Ascending aorta (tissue), 2 donors: Measurements from ENCODE around the gene CNGA2. TPM values are rescaled to one million over a fixed set of nuclear protein-coding genes. Genes with fewer than 3 reads are reported as not detected.

Experiments
- DNase-seq, 2 donors: peaks; one replicate each; pipeline ENCODE4 v3.0.0-alpha.2; 2019; ENCODE audit warnings: low spot score in 2 of 2
- H3K27ac ChIP-seq, 2 donors: fragments of 200-600 bp; sonication (generic); one replicate each; pipeline ENCODE4 v1.5.1; 2016 to 2017; ENCODE audit warnings: mild to moderate bottlenecking in 1 of 2
- H3K27me3 ChIP-seq: fragments of 200-600 bp; sonication (generic); one replicate; pipeline ENCODE4 v1.5.1; 2017
- H3K36me3 ChIP-seq, 2 donors: fragments of 200-600 bp; sonication (generic); one replicate each; pipeline ENCODE4 v1.5.1; 2016
- H3K4me1 ChIP-seq, 2 donors: fragments of 200-600 bp; sonication (generic); one replicate each; pipeline ENCODE4 v1.5.1; 2016 to 2017; ENCODE audit warnings: mild to moderate bottlenecking in 1 of 2
- H3K4me3 ChIP-seq, 2 donors: fragments of 200-600 bp; sonication (generic); one replicate each; pipeline ENCODE4 v1.5.1; 2016 to 2017; ENCODE audit warnings: mild to moderate bottlenecking in 1 of 2
- H3K9me3 ChIP-seq, 2 donors: fragments of 200-600 bp; sonication (generic); one replicate each; pipeline ENCODE4 v1.5.1; 2016
- CTCF ChIP-seq, 3 experiments: fragments of 200-600 bp in 2 of 3; fragments of 450-650 bp in 1 of 3; sonication (generic) in 2 of 3; IDR thresholded peaks; one replicate each; pipeline ENCODE4 v1.5.1; 2016 to 2019; ENCODE audit warnings: antibody characterized with exemption in 3 of 3, mild to moderate bottlenecking in 1 of 3, moderate library complexity in 1 of 3
- intact Hi-C: fragments of 100-400 bp; cut with DNase I; formaldehyde crosslinking; loops from one replicate; pipeline ENCODE4 v1.15.1; 2023
- total RNA-seq: library from RNA; depleted of rRNA; stranded (reverse); fragments of >200 nt; gene quantifications from one replicate; pipeline ENCODE4 v1.1.0, GENCODE V29; 2016

Gene CNGA2
- total RNA-seq, 1 donor from 2014 or later, result not detected

GRCh38 chrX:151700581-151700980 lies 34.0 kb upstream of the CNGA2 start:
- no peaks in the 10 kb centered on the region for H3K9me3 ChIP-seq
- no peak for TF ChIP-seq CTCF (IDR thresholded peaks at IDR 0.05)
- H3K4me1 ChIP-seq, result no peaks in the 10 kb centered on the region
- intact Hi-C loops, result no loop called here
- no peak overlapping the region for H3K4me3 ChIP-seq
- H3K27ac ChIP-seq, result no peak overlapping the region
- no peak for DNase-seq
- H3K27me3 ChIP-seq, result no peaks in the 10 kb centered on the region
- H3K36me3 ChIP-seq, result no peaks in the 10 kb centered on the region

GRCh38 chrX:151701071-151701470 lies 33.5 kb upstream of the CNGA2 start:
- no peaks in the 10 kb centered on the region for H3K36me3 ChIP-seq
- H3K4me1 ChIP-seq, result no peaks in the 10 kb centered on the region
- DNase-seq, result no peak
- no peak overlapping the region for H3K4me3 ChIP-seq
- H3K27ac ChIP-seq, result no peak overlapping the region
- no peaks in the 10 kb centered on the region for H3K9me3 ChIP-seq
- no peaks in the 10 kb centered on the region for H3K27me3 ChIP-seq
- intact Hi-C loops, result no loop called here
- no peak for TF ChIP-seq CTCF (IDR thresholded peaks at IDR 0.05)

GRCh38 chrX:151701531-151701930 lies 33.0 kb upstream of the CNGA2 start:
- no peak for TF ChIP-seq CTCF (IDR thresholded peaks at IDR 0.05)
- Histone ChIP-seq H3K27ac (no peak overlapping the region), H3K27me3 (no peaks in the 10 kb centered on the region), H3K9me3 (no peaks in the 10 kb centered on the region), H3K4me3 (no peak overlapping the region), H3K4me1 (no peaks in the 10 kb centered on the region), H3K36me3 (no peaks in the 10 kb centered on the region)
- intact Hi-C loops, result no loop called here
- DNase-seq, result no peak

GRCh38 chrX:151702026-151702714 lies 32.4 kb upstream of the CNGA2 start:
- Histone ChIP-seq H3K36me3 (no peaks in the 10 kb centered on the region), H3K27me3 (no peaks in the 10 kb centered on the region), H3K27ac (no peak overlapping the region), H3K9me3 (no peaks in the 10 kb centered on the region), H3K4me1 (no peaks in the 10 kb centered on the region), H3K4me3 (no peak overlapping the region)
- intact Hi-C loops, result no loop called here
- no peak for TF ChIP-seq CTCF (IDR thresholded peaks at IDR 0.05)
- DNase-seq, result no peak

GRCh38 chrX:151702741-151703340 lies 31.7 kb upstream of the CNGA2 start:
- Histone ChIP-seq H3K36me3 (no peaks in the 10 kb centered on the region), H3K4me3 (no peak overlapping the region), H3K4me1 (no peaks in the 10 kb centered on the region), H3K9me3 (no peaks in the 10 kb centered on the region), H3K27me3 (no peaks in the 10 kb centered on the region), H3K27ac (no peak overlapping the region)
- no peak for DNase-seq
- intact Hi-C loops, result no loop called here
- TF ChIP-seq CTCF (IDR thresholded peaks at IDR 0.05), result no peak
